HEK293 (cell line): ENCODE measurements around the gene OR4D11.

ENCODE experiments used
- CTCF ChIA-PET: fragments of 350-600 bp; formaldehyde crosslinking; extraction: SDS; loops from one replicate; lab custom pipeline; 2021; ENCODE audit warnings: antibody characterized with exemption; lab: Yijun Ruan, JAX
- POLR2A ChIA-PET: fragments of 300-600 bp; formaldehyde crosslinking; extraction: SDS; loops from one replicate; lab custom pipeline; 2020; ENCODE audit warnings: antibody characterized with exemption, inconsistent platforms; lab: Yijun Ruan, JAX
- H3K27ac ChIP-seq: fragments of 200-500 bp; sonication (Bioruptor generic); 2 replicates; pipeline ENCODE4 v1.5.1; 2014; ENCODE audit warnings: low read depth, low read length, control low read depth, inconsistent platforms; ENCODE audit errors: extremely low read depth
- H3K36me3 ChIP-seq, 2 experiments: fragments of 200-500 bp in 1 of 2; sonication (Bioruptor generic) in 1 of 2; 1 replicate in 1 of 2; 2 replicates in 1 of 2; pipeline ENCODE4 v1.5.1; 2014 to 2017; ENCODE audit warnings: inconsistent platforms in 2 of 2, low read length in 2 of 2; ENCODE audit not compliant: control insufficient read depth in 2 of 2, insufficient read depth in 1 of 2
- H3K4me1 ChIP-seq: fragments of 200-500 bp; sonication (Bioruptor generic); 2 replicates; pipeline ENCODE4 v1.5.1; 2014; ENCODE audit warnings: mild to moderate bottlenecking, low read length, inconsistent platforms; ENCODE audit not compliant: control insufficient read depth, insufficient read depth
- H3K4me3 ChIP-seq: 2 replicates; pipeline ENCODE4 v1.5.1; 2011; ENCODE audit warnings: low read depth, mild to moderate bottlenecking, control low read depth, low read length, moderate library complexity
- H3K9me3 ChIP-seq: fragments of 200-500 bp; sonication (Bioruptor generic); 2 replicates; pipeline ENCODE4 v1.5.1; 2014; ENCODE audit warnings: low read depth, low read length, inconsistent platforms; ENCODE audit not compliant: control insufficient read depth, insufficient read depth
- AEBP2 ChIP-seq: fragments of 450-650 bp; formaldehyde crosslinking; IDR thresholded peaks from 2 replicates; pipeline ENCODE4 v1.5.1; 2016; ENCODE audit warnings: missing biosample characterization, missing genetic modification characterization, borderline replicate concordance
- BCL11A ChIP-seq: fragments of 450-650 bp; formaldehyde crosslinking; IDR thresholded peaks from 2 replicates; pipeline ENCODE4 v1.5.1; 2016; ENCODE audit warnings: low read depth, missing biosample characterization, missing genetic modification characterization
- GLIS2 ChIP-seq: fragments of 450-650 bp; formaldehyde crosslinking; IDR thresholded peaks from 2 replicates; pipeline ENCODE4 v1.5.1; 2016; ENCODE audit warnings: missing biosample characterization, missing genetic modification characterization
- HOXA7 ChIP-seq: sonication (generic); formaldehyde crosslinking; IDR thresholded peaks from 2 replicates; pipeline ENCODE4 v1.8.1; 2022; ENCODE audit warnings: missing genetic modification reagents, borderline replicate concordance
- WT1 ChIP-seq: fragments of 450-650 bp; formaldehyde crosslinking; IDR thresholded peaks from 2 replicates; pipeline ENCODE4 v1.5.1; 2016; ENCODE audit warnings: missing biosample characterization, missing genetic modification characterization
- ZBTB21 ChIP-seq: fragments of 450-650 bp; formaldehyde crosslinking; IDR thresholded peaks from 2 replicates; pipeline ENCODE4 v1.5.1; 2017; ENCODE audit warnings: missing biosample characterization, missing genetic modification characterization
- ZFP37 ChIP-seq: fragments of 450-650 bp; formaldehyde crosslinking; IDR thresholded peaks from 2 replicates; pipeline ENCODE4 v1.5.1; 2016; ENCODE audit warnings: missing biosample characterization, missing genetic modification characterization
- ZFP41 ChIP-seq: fragments of 450-650 bp; formaldehyde crosslinking; IDR thresholded peaks from 2 replicates; pipeline ENCODE4 v1.5.1; 2016; ENCODE audit warnings: missing biosample characterization, missing genetic modification characterization, borderline replicate concordance
- ZNF114 ChIP-seq: fragments of 450-650 bp; formaldehyde crosslinking; IDR thresholded peaks from 2 replicates; pipeline ENCODE4 v1.5.0; 2017; ENCODE audit warnings: missing biosample characterization, missing genetic modification characterization
- ZNF148 ChIP-seq: fragments of 450-650 bp; formaldehyde crosslinking; IDR thresholded peaks from 2 replicates; pipeline ENCODE4 v1.5.0; 2017; ENCODE audit warnings: missing biosample characterization, missing genetic modification characterization, borderline replicate concordance
- ZNF16 ChIP-seq: fragments of 450-650 bp; formaldehyde crosslinking; IDR thresholded peaks from 2 replicates; pipeline ENCODE4 v1.5.1; 2016; ENCODE audit warnings: low read depth, missing biosample characterization, missing genetic modification characterization
- ZNF174 ChIP-seq: fragments of 450-650 bp; formaldehyde crosslinking; IDR thresholded peaks from 2 replicates; pipeline ENCODE4 v1.5.0; 2017; ENCODE audit warnings: missing biosample characterization, mild to moderate bottlenecking, missing genetic modification characterization
- ZNF175 ChIP-seq: fragments of 450-650 bp; formaldehyde crosslinking; IDR thresholded peaks from 2 replicates; pipeline ENCODE4 v1.5.1; 2016; ENCODE audit warnings: missing biosample characterization, missing genetic modification characterization
- ZNF19 ChIP-seq: fragments of 450-650 bp; formaldehyde crosslinking; IDR thresholded peaks from 2 replicates; pipeline ENCODE4; 2016; ENCODE audit warnings: missing biosample characterization, missing genetic modification characterization, low read depth
- ZNF202 ChIP-seq: fragments of 450-650 bp; formaldehyde crosslinking; IDR thresholded peaks from 2 replicates; pipeline ENCODE4 v1.5.1; 2016; ENCODE audit warnings: missing biosample characterization, missing genetic modification characterization, borderline replicate concordance
- ZNF214 ChIP-seq: fragments of 450-650 bp; formaldehyde crosslinking; IDR thresholded peaks from 2 replicates; pipeline ENCODE4 v1.5.1; 2017; ENCODE audit warnings: missing biosample characterization, mild to moderate bottlenecking, missing genetic modification characterization, borderline replicate concordance
- ZNF239 ChIP-seq: fragments of 450-650 bp; formaldehyde crosslinking; IDR thresholded peaks from 2 replicates; pipeline ENCODE4 v1.5.1; 2016; ENCODE audit warnings: missing biosample characterization, missing genetic modification characterization
- ZNF266 ChIP-seq: fragments of 450-650 bp; formaldehyde crosslinking; IDR thresholded peaks from 2 replicates; pipeline ENCODE4 v1.5.1; 2016; ENCODE audit warnings: missing biosample characterization, missing genetic modification characterization, low read depth
- ZNF426 ChIP-seq: fragments of 450-650 bp; formaldehyde crosslinking; IDR thresholded peaks from 2 replicates; pipeline ENCODE4 v1.5.1; 2017; ENCODE audit warnings: missing biosample characterization, missing genetic modification characterization, mild to moderate bottlenecking, inconsistent platforms, moderate library complexity
- ZNF548 ChIP-seq: fragments of 450-650 bp; formaldehyde crosslinking; IDR thresholded peaks from 2 replicates; pipeline ENCODE4 v1.5.1; 2016; ENCODE audit warnings: missing biosample characterization, missing genetic modification characterization
- ZNF623 ChIP-seq: fragments of 450-650 bp; formaldehyde crosslinking; IDR thresholded peaks from 2 replicates; pipeline ENCODE4 v1.5.1; 2016; ENCODE audit warnings: missing biosample characterization, missing genetic modification characterization
- ZNF629 ChIP-seq: fragments of 450-650 bp; formaldehyde crosslinking; IDR thresholded peaks from 2 replicates; pipeline ENCODE4 v1.5.1; 2017; ENCODE audit warnings: missing biosample characterization, missing genetic modification characterization
- ZNF639 ChIP-seq: fragments of 450-650 bp; formaldehyde crosslinking; IDR thresholded peaks from 2 replicates; pipeline ENCODE4 v1.5.1; 2016; ENCODE audit warnings: missing biosample characterization, missing genetic modification characterization
- ZNF768 ChIP-seq: fragments of 450-650 bp; formaldehyde crosslinking; IDR thresholded peaks from 2 replicates; pipeline ENCODE4 v1.5.1; 2018; ENCODE audit warnings: missing biosample characterization, mild to moderate bottlenecking, missing genetic modification characterization
- TF ChIP-seq, protein P1 (sequence below): fragments of 450-650 bp; formaldehyde crosslinking; IDR thresholded peaks from 2 replicates; pipeline ENCODE4 v1.5.1; 2016; ENCODE audit warnings: missing biosample characterization, missing genetic modification characterization
- TF ChIP-seq, protein P2 (sequence below): fragments of 450-650 bp; formaldehyde crosslinking; IDR thresholded peaks from 2 replicates; pipeline ENCODE4 v1.5.1; 2016; ENCODE audit warnings: missing biosample characterization, missing genetic modification characterization
- TF ChIP-seq, protein P3 (sequence below): fragments of 450-650 bp; formaldehyde crosslinking; IDR thresholded peaks from 2 replicates; pipeline ENCODE4 v1.5.1; 2016; ENCODE audit warnings: missing biosample characterization, missing genetic modification characterization

Gene OR4D11

GRCh38 chr11:59480359-59480758, 23.0 kb upstream of the OR4D11 start:
- no peak for TF ChIP-seq AEBP2
- TF ChIP-seq, protein P1, sequence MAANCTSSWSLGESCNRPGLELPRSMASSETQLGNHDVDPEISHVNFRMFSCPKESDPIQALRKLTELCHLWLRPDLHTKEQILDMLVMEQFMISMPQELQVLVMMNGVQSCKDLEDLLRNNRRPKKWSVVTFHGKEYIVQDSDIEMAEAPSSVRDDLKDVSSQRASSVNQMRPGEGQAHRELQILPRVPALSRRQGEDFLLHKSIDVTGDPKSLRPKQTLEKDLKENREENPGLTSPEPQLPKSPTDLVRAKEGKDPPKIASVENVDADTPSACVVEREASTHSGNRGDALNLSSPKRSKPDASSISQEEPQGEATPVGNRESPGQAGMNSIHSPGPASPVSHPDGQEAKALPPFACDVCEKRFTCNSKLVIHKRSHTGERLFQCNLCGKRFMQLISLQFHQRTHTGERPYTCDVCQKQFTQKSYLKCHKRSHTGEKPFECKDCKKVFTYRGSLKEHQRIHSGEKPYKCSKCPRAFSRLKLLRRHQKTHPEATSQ (tag by site-specific recombination), result no peak
- TF ChIP-seq BCL11A (tag by site-specific recombination), result no peak
- TF ChIP-seq, protein P2, sequence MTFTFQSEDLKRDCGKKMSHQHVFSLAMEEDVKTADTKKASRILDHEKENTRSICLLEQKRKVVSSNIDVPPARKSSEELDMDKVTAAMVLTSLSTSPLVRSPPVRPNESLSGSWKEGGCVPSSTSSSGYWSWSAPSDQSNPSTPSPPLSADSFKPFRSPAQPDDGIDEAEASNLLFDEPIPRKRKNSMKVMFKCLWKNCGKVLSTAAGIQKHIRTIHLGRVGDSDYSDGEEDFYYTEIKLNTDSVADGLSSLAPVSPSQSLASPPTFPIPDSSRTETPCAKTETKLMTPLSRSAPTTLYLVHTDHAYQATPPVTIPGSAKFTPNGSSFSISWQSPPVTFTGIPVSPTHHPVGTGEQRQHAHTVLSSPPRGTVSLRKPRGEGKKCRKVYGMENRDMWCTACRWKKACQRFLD (tag by site-specific recombination), result no peak
- no peak for TF ChIP-seq ZNF16 (tag by site-specific recombination)
- no peak for TF ChIP-seq ZNF239 (tag by site-specific recombination)
- TF ChIP-seq ZNF639 (tag by site-specific recombination), result no peak
- TF ChIP-seq ZNF426, result no peak
- TF ChIP-seq ZNF548 (tag by site-specific recombination), result no peak
- no peak for TF ChIP-seq ZNF629
- TF ChIP-seq ZNF623 (tag by site-specific recombination), result no peak
- no peak for TF ChIP-seq ZNF114 (tag by site-specific recombination)
- no peak for TF ChIP-seq GLIS2
- no peak for TF ChIP-seq ZNF175 (tag by site-specific recombination)
- no peak for TF ChIP-seq ZNF202 (tag by site-specific recombination)
- no peak for TF ChIP-seq WT1 (tag by site-specific recombination)
- TF ChIP-seq ZNF214 (tag by site-specific recombination), result no peak
- TF ChIP-seq ZNF174 (tag by site-specific recombination), result no peak

GRCh38 chr11:59501931-59502330, 1.4 kb upstream of the OR4D11 start:
- no peaks in the 10 kb centered on the region for H3K9me3 ChIP-seq
- TF ChIP-seq, protein P3, sequence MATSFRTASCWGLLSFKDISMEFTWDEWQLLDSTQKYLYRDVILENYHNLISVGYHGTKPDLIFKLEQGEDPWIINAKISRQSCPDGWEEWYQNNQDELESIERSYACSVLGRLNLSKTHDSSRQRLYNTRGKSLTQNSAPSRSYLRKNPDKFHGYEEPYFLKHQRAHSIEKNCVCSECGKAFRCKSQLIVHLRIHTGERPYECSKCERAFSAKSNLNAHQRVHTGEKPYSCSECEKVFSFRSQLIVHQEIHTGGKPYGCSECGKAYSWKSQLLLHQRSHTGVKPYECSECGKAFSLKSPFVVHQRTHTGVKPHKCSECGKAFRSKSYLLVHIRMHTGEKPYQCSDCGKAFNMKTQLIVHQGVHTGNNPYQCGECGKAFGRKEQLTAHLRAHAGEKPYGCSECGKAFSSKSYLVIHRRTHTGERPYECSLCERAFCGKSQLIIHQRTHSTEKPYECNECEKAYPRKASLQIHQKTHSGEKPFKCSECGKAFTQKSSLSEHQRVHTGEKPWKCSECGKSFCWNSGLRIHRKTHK (tag by site-specific recombination), result no peak
- no peak for TF ChIP-seq ZBTB21 (tag by site-specific recombination)
- no peak for TF ChIP-seq ZNF148
- TF ChIP-seq ZNF768 (tag by site-specific recombination), result no peak
- no peak for TF ChIP-seq ZNF19 (tag by site-specific recombination)
- no peak for TF ChIP-seq ZFP41 (tag by site-specific recombination)
- TF ChIP-seq ZNF266 (tag by site-specific recombination), result no peak
- TF ChIP-seq HOXA7 (CRISPR knock-in tag), result no peak
- TF ChIP-seq, protein P2 (tag by site-specific recombination), result no peak
- no peak for TF ChIP-seq ZFP37

More at GRCh38 chr11:59480359-59480758, 23.0 kb upstream of the OR4D11 start:
- CTCF ChIA-PET, result interaction anchor here (0.6 kb wide), 1 partner anchor 277 kb away, joined by 3 read pairs; no protein-coding TSS in a partner anchor
- Histone ChIP-seq H3K4me3 (no peak overlapping the region), H3K27ac (no peak overlapping the region), H3K36me3 (no peaks in the 10 kb centered on the region), H3K4me1 (no peaks in the 10 kb centered on the region), H3K9me3 (no peaks in the 10 kb centered on the region)
- POLR2A ChIA-PET, result no interaction called here

More at GRCh38 chr11:59501931-59502330, 1.4 kb upstream of the OR4D11 start:
- Histone ChIP-seq H3K4me3 (no peak overlapping the region), H3K27ac (no peak overlapping the region), H3K36me3 (no peaks in the 10 kb centered on the region), H3K4me1 (no peaks in the 10 kb centered on the region)
- POLR2A ChIA-PET, result no interaction called here
- CTCF ChIA-PET, result no interaction called here
